ENCODE measurements around the gene SLC35F3.
"Not testable (repeated sequence)": the region's sequence is repeated elsewhere in the genome, so short reads cannot be mapped to it uniquely, and the experiment has no call there.

Gene SLC35F3

GRCh38 chr1:234096161-234096770 is 191.8 kb downstream of the SLC35F3 start:
- in situ Hi-C loops (cut with HindIII; ENCODE audit: low sequenced_read_pairs), result no loop called here

GRCh38 chr1:234102583-234102982 is 198.1 kb downstream of the SLC35F3 start:
- in situ Hi-C loops (cut with HindIII; ENCODE audit: low sequenced_read_pairs), result no loop called here

- in situ Hi-C loops (cut with HindIII; ENCODE audit: low sequenced_read_pairs), result no loop called here
These were observed 198.7 kb downstream of the SLC35F3 start for GRCh38 chr1:234103198-234103597.

- in situ Hi-C loops (cut with HindIII; ENCODE audit: low sequenced_read_pairs), result no loop called here
These were observed 201.6 kb downstream of the SLC35F3 start for GRCh38 chr1:234106032-234106431.

GRCh38 chr1:234107416-234108021 is 203.0 kb downstream of the SLC35F3 start:
- in situ Hi-C loops (cut with HindIII; ENCODE audit: low sequenced_read_pairs), result no loop called here

- in situ Hi-C loops (cut with HindIII; ENCODE audit: low sequenced_read_pairs), result no loop called here
These were observed 204.4 kb downstream of the SLC35F3 start for GRCh38 chr1:234108921-234109320.

- in situ Hi-C loops (cut with HindIII; ENCODE audit: low sequenced_read_pairs), result no loop called here
These were observed 205.4 kb downstream of the SLC35F3 start for GRCh38 chr1:234109840-234110239.

- in situ Hi-C loops (cut with HindIII; ENCODE audit: low sequenced_read_pairs), result no loop called here
These were observed 207.1 kb downstream of the SLC35F3 start for GRCh38 chr1:234111458-234112142.

- in situ Hi-C loops (cut with HindIII; ENCODE audit: low sequenced_read_pairs), result no loop called here
These were observed 210.3 kb downstream of the SLC35F3 start for GRCh38 chr1:234114648-234115307.

- in situ Hi-C loops (cut with HindIII; ENCODE audit: low sequenced_read_pairs), result no loop called here
These were observed 214.4 kb downstream of the SLC35F3 start for GRCh38 chr1:234118911-234119310.

GRCh38 chr1:234119431-234119830 is 215.0 kb downstream of the SLC35F3 start:
- in situ Hi-C loops (cut with HindIII; ENCODE audit: low sequenced_read_pairs), result no loop called here

- in situ Hi-C loops (cut with HindIII; ENCODE audit: low sequenced_read_pairs), result no loop called here
These were observed 216.0 kb downstream of the SLC35F3 start for GRCh38 chr1:234120327-234120944.

GRCh38 chr1:234121659-234122058 is 217.2 kb downstream of the SLC35F3 start:
- in situ Hi-C loops (cut with HindIII; ENCODE audit: low sequenced_read_pairs), result not testable (repeated sequence)

GRCh38 chr1:234122571-234122970 is 218.1 kb downstream of the SLC35F3 start:
- in situ Hi-C loops (cut with HindIII; ENCODE audit: low sequenced_read_pairs), result not testable (repeated sequence)

GRCh38 chr1:234123867-234124266 is 219.4 kb downstream of the SLC35F3 start:
- in situ Hi-C loops (cut with HindIII; ENCODE audit: low sequenced_read_pairs), result no loop called here

- in situ Hi-C loops (cut with HindIII; ENCODE audit: low sequenced_read_pairs), result no loop called here
These were observed 220.8 kb downstream of the SLC35F3 start for GRCh38 chr1:234125283-234125682.

- in situ Hi-C loops (cut with HindIII; ENCODE audit: low sequenced_read_pairs), result no loop called here
These were observed 221.2 kb downstream of the SLC35F3 start for GRCh38 chr1:234125714-234126113.

- in situ Hi-C loops (cut with HindIII; ENCODE audit: low sequenced_read_pairs), result no loop called here
These were observed 222.7 kb downstream of the SLC35F3 start for GRCh38 chr1:234127026-234127671.

- in situ Hi-C loops (cut with HindIII; ENCODE audit: low sequenced_read_pairs), result no loop called here
These were observed 228.3 kb downstream of the SLC35F3 start for GRCh38 chr1:234132795-234133194.

GRCh38 chr1:234134878-234135277 is 230.4 kb downstream of the SLC35F3 start:
- in situ Hi-C loops (cut with HindIII; ENCODE audit: low sequenced_read_pairs), result no loop called here

GRCh38 chr1:234135501-234135900 is 231.0 kb downstream of the SLC35F3 start:
- in situ Hi-C loops (cut with HindIII; ENCODE audit: low sequenced_read_pairs), result no loop called here

Data from DLD1 (cell line).